Activated CD8-positive, alpha-beta memory T cell treated with anti-CD3 and anti-CD28 coated beads, Interleukin-2, amount 50 U/mL, for 24 hours (primary cell): ENCODE measurements around the gene KCNIP4.

ENCODE experiments used
- DNase-seq: peaks from one replicate; pipeline ENCODE4 v3.0.0-alpha.2; 2020; ENCODE audit errors: extremely low read depth

The KCNIP4 gene

GRCh38 chr4:21191317-21191716, 757.3 kb downstream of the KCNIP4 start:
- no peak for DNase-seq

- DNase-seq, result no peak
Measured at GRCh38 chr4:21184788-21185187, 763.8 kb downstream of the KCNIP4 start.

DNA sequence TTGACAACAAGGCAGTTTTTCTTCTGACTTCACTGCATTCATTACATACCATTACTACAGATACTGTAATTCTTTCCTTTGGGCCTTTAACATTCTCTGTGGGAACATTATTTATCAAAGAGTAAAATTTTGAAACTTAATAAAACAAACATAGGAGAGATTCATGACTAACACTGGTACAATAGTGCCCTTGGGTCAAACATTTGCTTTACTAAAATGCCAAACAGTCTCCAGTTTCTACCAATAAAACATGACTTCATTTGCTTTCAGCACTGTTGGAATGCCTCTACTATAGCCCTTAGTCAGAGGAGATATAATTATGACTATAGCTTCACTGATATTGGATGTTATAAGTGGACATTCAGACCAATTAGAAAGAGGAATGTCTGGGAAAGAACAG, 766.9 kb downstream of the KCNIP4 start:
- no peak for DNase-seq

GRCh38 chr4:21177871-21178270, 770.7 kb downstream of the KCNIP4 start:
- no peak for DNase-seq

GRCh38 chr4:21177092-21177491, 771.5 kb downstream of the KCNIP4 start:
- no peak for DNase-seq

DNA sequence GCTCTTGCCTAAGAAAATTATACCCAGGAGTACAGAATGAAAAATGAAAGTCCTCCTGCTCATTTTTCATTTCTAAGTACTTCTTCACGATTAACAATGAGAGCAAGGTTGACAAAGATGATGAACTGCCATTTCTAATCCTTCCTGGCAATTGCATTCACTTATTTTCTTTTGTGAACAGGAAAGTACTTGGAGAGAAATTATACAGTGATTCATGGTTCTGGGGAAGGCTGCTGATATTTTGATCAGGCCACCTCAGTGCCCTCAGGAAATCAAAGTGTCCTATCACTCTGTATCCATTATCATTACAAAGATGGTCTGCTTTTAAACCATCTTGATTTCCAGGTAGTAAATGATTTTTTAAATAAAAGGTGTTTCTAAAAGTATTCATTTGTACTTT, 780.9 kb downstream of the KCNIP4 start:
- DNase-seq, result no peak

DNA sequence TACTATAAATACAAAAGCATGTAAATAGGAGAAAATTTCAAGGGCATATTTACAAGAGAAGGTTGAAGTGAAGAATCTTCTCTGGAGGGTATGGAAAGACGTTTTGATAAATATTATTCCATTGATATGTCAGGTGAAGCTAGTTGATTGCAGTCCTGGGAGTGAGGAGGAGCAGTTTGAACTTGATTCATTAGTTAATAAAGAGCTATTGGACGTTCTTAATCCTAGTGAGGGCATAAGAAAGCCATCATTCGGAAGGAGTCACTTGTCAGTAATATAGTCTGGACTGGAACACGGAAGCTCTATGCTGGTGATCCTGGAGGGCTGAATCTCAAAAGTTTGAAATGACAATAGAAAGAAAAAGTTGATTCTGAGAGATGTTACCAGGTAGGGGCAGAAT, 793.2 kb downstream of the KCNIP4 start:
- no peak for DNase-seq

DNA sequence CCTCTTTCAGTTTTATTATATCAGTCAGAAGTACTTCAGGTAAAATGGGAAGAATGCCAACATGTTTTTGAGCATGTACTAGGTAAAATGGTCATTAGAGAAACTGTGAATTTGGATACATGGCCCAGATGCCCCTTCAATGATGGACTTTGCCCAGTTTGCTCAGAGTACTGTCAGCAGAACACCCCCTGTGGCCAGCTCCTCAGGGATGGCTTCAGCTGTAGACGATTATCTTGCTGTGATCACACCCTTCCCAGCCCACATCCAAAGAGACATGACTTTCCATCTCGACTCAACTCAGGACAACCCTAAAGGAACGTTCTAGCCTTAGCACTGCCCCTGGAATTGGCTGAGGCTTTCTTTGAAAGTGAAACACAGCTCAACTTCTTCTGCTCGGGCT, 809.2 kb downstream of the KCNIP4 start:
- no peak for DNase-seq

DNA sequence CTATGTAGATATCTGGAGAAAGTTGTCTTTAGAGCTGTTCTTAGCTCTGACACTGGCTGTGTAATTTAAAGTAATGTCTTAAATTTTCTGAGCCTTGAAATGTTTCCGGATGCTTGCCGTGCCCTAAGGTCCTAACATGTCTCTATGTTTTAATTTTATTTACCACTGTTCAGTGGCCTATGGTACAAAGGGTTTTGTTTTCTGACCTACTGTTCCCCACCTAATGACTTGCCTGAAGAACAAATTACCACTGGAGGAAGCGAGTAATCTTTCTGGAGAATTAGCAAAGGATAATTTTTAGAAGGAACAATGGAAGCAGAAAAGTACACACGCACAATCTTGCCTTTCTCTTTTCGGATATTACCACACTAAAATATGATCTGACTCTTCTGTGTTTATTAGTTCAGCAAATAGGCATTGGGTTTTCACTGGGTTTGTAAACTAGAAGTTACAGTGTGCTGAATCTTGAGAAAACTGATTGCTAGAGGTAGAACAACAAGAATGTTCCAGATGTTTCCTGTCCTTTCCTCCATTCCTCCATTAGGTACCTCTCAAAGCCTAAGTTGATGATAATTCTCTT, 812.4 kb downstream of the KCNIP4 start:
- no peak for DNase-seq

DNA sequence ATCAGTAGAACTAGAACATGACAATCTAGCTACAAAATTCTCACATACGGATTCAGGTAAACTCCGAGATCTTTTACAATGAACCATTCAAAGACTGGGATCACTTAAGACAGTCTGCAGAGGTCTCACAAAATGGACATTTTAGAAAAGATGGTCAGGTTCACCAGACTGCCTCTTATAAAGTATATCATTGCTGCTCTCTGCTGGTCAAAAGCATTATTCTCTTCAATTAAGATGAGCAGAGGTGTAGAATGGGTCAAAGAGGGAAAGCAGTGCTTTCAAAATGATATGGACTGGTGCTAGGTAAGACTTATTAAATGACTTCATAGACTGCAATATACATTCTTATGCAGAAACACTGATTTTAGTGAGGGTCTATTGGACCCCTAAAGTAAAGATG, 813.6 kb downstream of the KCNIP4 start:
- DNase-seq, result no peak

DNA sequence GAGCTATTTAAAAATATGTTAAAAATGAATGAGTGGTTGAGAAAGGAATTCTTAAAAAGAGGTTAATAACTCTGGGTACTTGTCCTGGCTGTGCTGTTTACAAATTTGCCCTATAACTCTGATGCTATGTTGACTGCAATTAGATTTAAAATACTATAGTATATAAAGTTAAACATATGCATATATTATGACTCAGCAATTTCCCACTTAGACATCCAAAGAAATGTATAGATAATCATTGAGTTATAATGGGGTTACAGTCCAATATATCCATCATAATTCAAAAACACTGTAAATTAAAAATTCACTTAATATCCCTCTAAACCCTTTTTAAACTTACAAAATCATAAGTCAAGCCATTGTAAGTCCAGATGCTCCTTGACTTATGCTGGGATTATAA, 818.0 kb downstream of the KCNIP4 start:
- DNase-seq, result no peak

- DNase-seq, result no peak
Measured at GRCh38 chr4:21126014-21126512, 822.5 kb downstream of the KCNIP4 start.

- DNase-seq, result no peak
Measured at GRCh38 chr4:21118301-21118700, 830.3 kb downstream of the KCNIP4 start.

GRCh38 chr4:21117541-21118180, 830.9 kb downstream of the KCNIP4 start:
- DNase-seq, result no peak

- no peak for DNase-seq
Measured at GRCh38 chr4:21113496-21114223, 834.9 kb downstream of the KCNIP4 start.

- DNase-seq, result no peak
Measured at GRCh38 chr4:21102667-21103066, 845.9 kb downstream of the KCNIP4 start.

DNA sequence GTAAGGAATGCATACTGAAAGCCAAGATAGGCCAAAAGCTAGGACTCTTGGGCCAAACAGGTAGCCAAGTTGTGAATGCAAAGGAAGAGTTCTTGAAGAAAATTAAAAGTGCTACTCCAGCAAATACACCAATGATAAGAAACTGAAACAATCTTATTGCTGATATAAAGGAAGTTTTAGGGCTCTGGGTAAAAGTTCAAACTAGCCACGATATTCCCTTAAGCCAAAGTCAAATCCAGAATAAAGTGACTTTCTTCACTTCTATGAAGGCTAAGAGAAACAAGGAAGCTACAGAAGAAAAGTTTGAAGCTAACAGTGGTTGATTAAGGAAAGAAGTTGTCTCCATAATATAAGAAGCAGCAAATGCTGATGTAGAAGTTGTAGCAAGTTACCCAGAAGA, 850.7 kb downstream of the KCNIP4 start:
- DNase-seq, result no peak

- DNase-seq, result no peak
Measured at GRCh38 chr4:21097026-21097425, 851.5 kb downstream of the KCNIP4 start.

GRCh38 chr4:21092531-21092930, 856.0 kb downstream of the KCNIP4 start:
- DNase-seq, result no peak

GRCh38 chr4:21090094-21090666, 858.4 kb downstream of the KCNIP4 start:
- DNase-seq, result no peak

DNA sequence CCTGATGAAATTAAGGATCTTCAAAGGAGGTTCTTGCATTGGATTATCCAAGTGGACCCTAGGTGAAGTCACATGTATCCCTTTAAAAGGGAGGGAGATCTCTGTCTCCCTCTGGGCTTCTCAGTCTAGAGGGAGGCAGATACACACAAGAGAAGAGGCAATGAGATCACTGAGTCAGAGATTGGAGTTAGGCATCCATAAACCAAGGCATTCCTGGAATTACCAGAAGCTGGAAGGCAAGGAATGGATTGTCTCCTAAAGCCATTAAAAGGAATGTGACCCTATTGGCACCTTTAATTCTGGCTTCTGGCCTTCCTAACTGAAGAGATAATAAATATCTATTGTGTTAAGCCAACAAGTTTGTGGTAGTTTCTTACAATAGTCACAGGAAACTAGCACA, 865.2 kb downstream of the KCNIP4 start:
- DNase-seq, result no peak

DNA sequence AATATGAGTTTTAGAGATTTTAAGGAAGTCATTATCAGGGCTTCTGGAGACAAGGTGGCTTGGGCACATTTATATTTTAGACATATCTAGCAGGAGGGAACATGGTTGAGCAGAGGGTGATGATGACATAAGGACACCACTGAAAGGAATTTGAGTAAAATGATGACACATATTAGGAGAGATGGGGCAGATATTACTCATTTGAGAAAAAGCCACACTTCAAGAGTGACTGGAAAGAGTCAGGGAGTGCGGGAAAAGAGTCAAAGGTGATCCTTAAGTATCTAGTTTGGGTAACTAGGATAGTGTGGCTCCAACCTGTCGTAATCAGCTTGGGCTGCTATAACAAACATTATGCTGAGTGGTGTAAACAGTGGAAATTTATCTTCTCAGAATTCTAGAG, 870.6 kb downstream of the KCNIP4 start:
- DNase-seq, result no peak

DNA sequence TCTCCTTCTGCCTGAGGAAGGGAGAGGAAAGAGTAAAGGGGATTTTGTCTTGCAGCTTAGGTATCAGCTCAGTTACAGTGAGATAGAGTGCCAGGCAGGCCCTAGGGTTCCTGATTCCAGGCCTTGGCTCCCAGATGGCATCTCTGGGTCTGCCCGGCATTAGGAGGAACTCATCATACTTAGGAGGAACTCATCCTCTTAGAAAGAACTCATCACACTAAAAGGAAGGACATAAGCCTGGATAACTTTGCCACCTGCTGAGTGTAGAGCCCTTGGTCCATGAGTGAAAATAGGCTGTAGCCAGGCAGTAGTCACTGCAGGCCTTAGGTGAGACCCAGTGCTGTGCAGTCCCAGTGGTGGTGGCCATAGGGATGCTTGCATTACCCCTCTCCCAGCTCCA, 881.2 kb downstream of the KCNIP4 start:
- no peak for DNase-seq
